ENCODE measurements around the gene ACTN4.

DNA sequence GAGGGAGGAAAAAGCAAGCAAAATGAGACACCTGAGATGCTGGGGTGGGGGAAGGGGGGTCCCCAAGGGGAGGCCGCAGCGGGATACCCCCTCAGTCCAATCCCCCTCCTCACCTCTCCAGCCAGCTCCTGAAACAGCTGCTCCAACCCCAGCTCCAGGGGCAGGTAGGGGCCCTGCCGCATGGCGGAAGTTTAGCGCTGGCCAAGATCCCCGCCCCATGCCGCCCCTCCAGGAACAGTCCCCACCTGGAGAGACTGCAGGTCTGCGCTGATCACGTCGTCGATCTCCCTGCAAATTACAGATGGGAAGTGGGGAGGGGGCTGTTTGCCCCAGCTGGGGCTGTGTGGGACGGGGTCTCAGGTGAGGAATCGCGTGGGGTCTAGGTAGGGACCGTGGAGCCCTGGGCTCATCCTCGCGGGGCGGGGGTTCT lies 87.8 kb downstream of the ACTN4 start:
- TF ChIP-seq POLR2A (IDR thresholded peaks at IDR 0.05), result no peak
- TF ChIP-seq, protein P1, sequence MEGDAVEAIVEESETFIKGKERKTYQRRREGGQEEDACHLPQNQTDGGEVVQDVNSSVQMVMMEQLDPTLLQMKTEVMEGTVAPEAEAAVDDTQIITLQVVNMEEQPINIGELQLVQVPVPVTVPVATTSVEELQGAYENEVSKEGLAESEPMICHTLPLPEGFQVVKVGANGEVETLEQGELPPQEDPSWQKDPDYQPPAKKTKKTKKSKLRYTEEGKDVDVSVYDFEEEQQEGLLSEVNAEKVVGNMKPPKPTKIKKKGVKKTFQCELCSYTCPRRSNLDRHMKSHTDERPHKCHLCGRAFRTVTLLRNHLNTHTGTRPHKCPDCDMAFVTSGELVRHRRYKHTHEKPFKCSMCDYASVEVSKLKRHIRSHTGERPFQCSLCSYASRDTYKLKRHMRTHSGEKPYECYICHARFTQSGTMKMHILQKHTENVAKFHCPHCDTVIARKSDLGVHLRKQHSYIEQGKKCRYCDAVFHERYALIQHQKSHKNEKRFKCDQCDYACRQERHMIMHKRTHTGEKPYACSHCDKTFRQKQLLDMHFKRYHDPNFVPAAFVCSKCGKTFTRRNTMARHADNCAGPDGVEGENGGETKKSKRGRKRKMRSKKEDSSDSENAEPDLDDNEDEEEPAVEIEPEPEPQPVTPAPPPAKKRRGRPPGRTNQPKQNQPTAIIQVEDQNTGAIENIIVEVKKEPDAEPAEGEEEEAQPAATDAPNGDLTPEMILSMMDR (IDR thresholded peaks at IDR 0.05), result no peak
